GM12864 (cell line): ENCODE measurements around the gene METAP2.

Experiments used
- DNase-seq: peaks from one replicate; pipeline ENCODE4 v3.0.0-alpha.2; 2011; ENCODE audit warnings: low read depth
- H3K4me3 ChIP-seq: 2 replicates; pipeline ENCODE4 v1.5.1; 2011; ENCODE audit warnings: mild to moderate bottlenecking, low read depth, low read length, control low read depth
- CTCF ChIP-seq: IDR thresholded peaks from 2 replicates; pipeline ENCODE4 v1.5.1; 2011; ENCODE audit warnings: low read depth, mild to moderate bottlenecking, moderate library complexity, low read length, control low read depth, inconsistent platforms; ENCODE audit errors: missing control alignments

Gene METAP2

GRCh38 chr12:95515197-95515596, 41.2 kb downstream of the METAP2 start:
- no peak for DNase-seq
- no peak for TF ChIP-seq CTCF

GRCh38 chr12:95516757-95517156, 42.8 kb downstream of the METAP2 start:
- no peak overlapping the region for H3K4me3 ChIP-seq
- TF ChIP-seq CTCF: no peak
- DNase-seq: no peak

More at GRCh38 chr12:95515197-95515596, 41.2 kb downstream of the METAP2 start:
- H3K4me3 ChIP-seq: no peak overlapping the region

GRCh38 chr12:95517246-95517645, 43.3 kb downstream of the METAP2 start:
- TF ChIP-seq CTCF: no peak
- DNase-seq: no peak
- no peak overlapping the region for H3K4me3 ChIP-seq

- DNase-seq: no peak
- no peak for TF ChIP-seq CTCF
Observed at GRCh38 chr12:95518944-95519343, 45.0 kb downstream of the METAP2 start.

GRCh38 chr12:95520816-95521215, 46.9 kb downstream of the METAP2 start:
- TF ChIP-seq CTCF: no peak
- no peak for DNase-seq
- H3K4me3 ChIP-seq: no peak overlapping the region

More at GRCh38 chr12:95518944-95519343, 45.0 kb downstream of the METAP2 start:
- H3K4me3 ChIP-seq: no peak overlapping the region

GRCh38 chr12:95522692-95523091, 48.7 kb downstream of the METAP2 start:
- no peak for DNase-seq
- H3K4me3 ChIP-seq: no peak overlapping the region
- no peak for TF ChIP-seq CTCF

- TF ChIP-seq CTCF: no peak
- DNase-seq: no peak
- no peak overlapping the region for H3K4me3 ChIP-seq
Observed at GRCh38 chr12:95528431-95528830, 54.5 kb downstream of the METAP2 start.
